SK-N-MC (cell line): Measurements from ENCODE around the gene CACNA1E.
"Not testable (repeated sequence)": the region's sequence is repeated elsewhere in the genome, so short reads cannot be mapped to it uniquely, and the experiment has no call there.

Source experiments
- DNase-seq: peaks from one replicate; pipeline ENCODE4 v3.0.0-alpha.2; 2011; ENCODE audit warnings: low read depth, low spot score
- H3K27ac ChIP-seq: fragments of 200-600 bp; sonication (generic); 2 replicates; pipeline ENCODE4 v1.5.1; 2016; ENCODE audit warnings: mixed run types
- H3K36me3 ChIP-seq: fragments of 200-600 bp; sonication (generic); 2 replicates; pipeline ENCODE4 v1.6.1; 2017; ENCODE audit warnings: antibody characterized with exemption, low read length, mixed read lengths; ENCODE audit not compliant: insufficient read depth
- H3K4me3 ChIP-seq: fragments of 200-600 bp; sonication (generic); 2 replicates; pipeline ENCODE4 v1.5.1; 2016
- H3K9ac ChIP-seq: fragments of 200-600 bp; sonication (generic); 2 replicates; pipeline ENCODE4 v1.8.0; 2017; ENCODE audit warnings: mixed run types, mixed read lengths; ENCODE audit not compliant: insufficient read length
- H3K9me3 ChIP-seq: fragments of 200-600 bp; sonication (generic); 2 replicates; pipeline ENCODE4 v1.6.1; 2017; ENCODE audit warnings: low read depth, mild to moderate bottlenecking, antibody characterized with exemption, low read length, moderate library complexity, mixed read lengths
- EZH2 ChIP-seq: fragments of 200-600 bp; sonication (generic); IDR thresholded peaks from one replicate; pipeline ENCODE4 v1.6.1; 2017; ENCODE audit warnings: antibody characterized with exemption
- FOXP2 ChIP-seq: optimal IDR thresholded peaks from 2 replicates; pipeline ENCODE3; 2011; ENCODE audit warnings: mild to moderate bottlenecking, moderate library complexity; ENCODE audit not compliant: insufficient read depth; ENCODE audit errors: extremely low read length, control extremely low read depth
- POLR2AphosphoS5 ChIP-seq: IDR thresholded peaks from 2 replicates; pipeline ENCODE4 v1.6.1; 2012; ENCODE audit warnings: mild to moderate bottlenecking, low read depth, low read length, borderline replicate concordance

The CACNA1E gene

GRCh38 chr1:181541947-181542346, 58.6 kb downstream of the CACNA1E start:
- no peak for TF ChIP-seq POLR2AphosphoS5
- no peak for TF ChIP-seq FOXP2
- TF ChIP-seq EZH2: no peak
- no peak for DNase-seq
- no peak overlapping the region for H3K27ac ChIP-seq
- H3K36me3 ChIP-seq: no peaks in the 10 kb centered on the region
- H3K9ac ChIP-seq: no peak overlapping the region
- no peak overlapping the region for H3K4me3 ChIP-seq
- no peaks in the 10 kb centered on the region for H3K9me3 ChIP-seq

- DNase-seq, H3K9me3 ChIP-seq, H3K27ac ChIP-seq, H3K4me3 ChIP-seq, H3K36me3 ChIP-seq, H3K9ac ChIP-seq: not testable (repeated sequence)
These were observed 59.1 kb downstream of the CACNA1E start for GRCh38 chr1:181542406-181542805.

- DNase-seq: no peak
- TF ChIP-seq POLR2AphosphoS5: no peak
- no peak for TF ChIP-seq FOXP2
- no peak for TF ChIP-seq EZH2
- no peak overlapping the region for H3K27ac ChIP-seq
These were observed 62.1 kb downstream of the CACNA1E start for GRCh38 chr1:181545395-181545794.

GRCh38 chr1:181548497-181548896, 65.2 kb downstream of the CACNA1E start:
- Histone ChIP-seq H3K4me3 (no peak overlapping the region), H3K36me3 (no peaks in the 10 kb centered on the region), H3K9me3 (no peaks in the 10 kb centered on the region), H3K9ac (no peak overlapping the region), H3K27ac (no peak overlapping the region)
- TF ChIP-seq EZH2 (no peak), FOXP2 (no peak), POLR2AphosphoS5 (no peak)
- no peak for DNase-seq

More at GRCh38 chr1:181545395-181545794, 62.1 kb downstream of the CACNA1E start:
- no peak overlapping the region for H3K9ac ChIP-seq
- H3K4me3 ChIP-seq: no peak overlapping the region
- H3K36me3 ChIP-seq: no peaks in the 10 kb centered on the region
- H3K9me3 ChIP-seq: no peaks in the 10 kb centered on the region

- no peak overlapping the region for H3K27ac ChIP-seq
- no peak for TF ChIP-seq EZH2
- TF ChIP-seq FOXP2: no peak
- TF ChIP-seq POLR2AphosphoS5: no peak
- no peaks in the 10 kb centered on the region for H3K9me3 ChIP-seq
- no peak for DNase-seq
- no peaks in the 10 kb centered on the region for H3K36me3 ChIP-seq
- H3K4me3 ChIP-seq: no peak overlapping the region
- H3K9ac ChIP-seq: no peak overlapping the region
These were observed 67.9 kb downstream of the CACNA1E start for GRCh38 chr1:181551249-181551648.

GRCh38 chr1:181551754-181552153, 68.4 kb downstream of the CACNA1E start:
- H3K27ac ChIP-seq: no peak overlapping the region
- TF ChIP-seq POLR2AphosphoS5: no peak
- no peak for TF ChIP-seq FOXP2
- no peak for TF ChIP-seq EZH2
- no peak overlapping the region for H3K4me3 ChIP-seq
- H3K9ac ChIP-seq: no peak overlapping the region
- no peak for DNase-seq
- H3K36me3 ChIP-seq: no peaks in the 10 kb centered on the region
- H3K9me3 ChIP-seq: no peaks in the 10 kb centered on the region

GRCh38 chr1:181554465-181554864, 71.1 kb downstream of the CACNA1E start:
- no peak overlapping the region for H3K9ac ChIP-seq
- no peak for DNase-seq
- no peak overlapping the region for H3K27ac ChIP-seq

GRCh38 chr1:181556631-181557030, 73.3 kb downstream of the CACNA1E start:
- no peak for DNase-seq
- Histone ChIP-seq H3K36me3 (no peaks in the 10 kb centered on the region), H3K9me3 (no peaks in the 10 kb centered on the region), H3K4me3 (no peak overlapping the region), H3K27ac (no peak overlapping the region), H3K9ac (no peak overlapping the region)
- no peak for TF ChIP-seq FOXP2
- TF ChIP-seq EZH2: no peak

More at GRCh38 chr1:181554465-181554864, 71.1 kb downstream of the CACNA1E start:
- no peaks in the 10 kb centered on the region for H3K36me3 ChIP-seq
- no peaks in the 10 kb centered on the region for H3K9me3 ChIP-seq
- H3K4me3 ChIP-seq: no peak overlapping the region
- TF ChIP-seq POLR2AphosphoS5 (no peak), EZH2 (no peak), FOXP2 (no peak)

GRCh38 chr1:181557313-181557712, 74.0 kb downstream of the CACNA1E start:
- H3K4me3 ChIP-seq: no peak overlapping the region
- H3K9me3 ChIP-seq: no peaks in the 10 kb centered on the region
- H3K9ac ChIP-seq: no peak overlapping the region
- no peaks in the 10 kb centered on the region for H3K36me3 ChIP-seq
- DNase-seq: no peak
- H3K27ac ChIP-seq: no peak overlapping the region
- no peak for TF ChIP-seq FOXP2
- no peak for TF ChIP-seq POLR2AphosphoS5
- no peak for TF ChIP-seq EZH2
